Neural progenitor cell (in vitro differentiated cells): ENCODE data around the gene TNK2.

Experiments
- EZH2 ChIP-seq: fragments of 200-600 bp; sonication (generic); IDR thresholded peaks from 2 replicates; pipeline ENCODE4 v1.6.1; 2017; ENCODE audit warnings: antibody characterized with exemption, mild to moderate bottlenecking, moderate library complexity
- EZH2phosphoT487 ChIP-seq: fragments of 200-600 bp; sonication (generic); IDR thresholded peaks from 2 replicates; pipeline ENCODE4 v1.6.1; 2017; ENCODE audit warnings: antibody characterized with exemption
- TF ChIP-seq, protein P1 (sequence below): fragments of 200-600 bp; sonication (generic); IDR thresholded peaks from 2 replicates; pipeline ENCODE4 v1.5.1; 2017; ENCODE audit warnings: antibody characterized with exemption, mild to moderate bottlenecking

DNA sequence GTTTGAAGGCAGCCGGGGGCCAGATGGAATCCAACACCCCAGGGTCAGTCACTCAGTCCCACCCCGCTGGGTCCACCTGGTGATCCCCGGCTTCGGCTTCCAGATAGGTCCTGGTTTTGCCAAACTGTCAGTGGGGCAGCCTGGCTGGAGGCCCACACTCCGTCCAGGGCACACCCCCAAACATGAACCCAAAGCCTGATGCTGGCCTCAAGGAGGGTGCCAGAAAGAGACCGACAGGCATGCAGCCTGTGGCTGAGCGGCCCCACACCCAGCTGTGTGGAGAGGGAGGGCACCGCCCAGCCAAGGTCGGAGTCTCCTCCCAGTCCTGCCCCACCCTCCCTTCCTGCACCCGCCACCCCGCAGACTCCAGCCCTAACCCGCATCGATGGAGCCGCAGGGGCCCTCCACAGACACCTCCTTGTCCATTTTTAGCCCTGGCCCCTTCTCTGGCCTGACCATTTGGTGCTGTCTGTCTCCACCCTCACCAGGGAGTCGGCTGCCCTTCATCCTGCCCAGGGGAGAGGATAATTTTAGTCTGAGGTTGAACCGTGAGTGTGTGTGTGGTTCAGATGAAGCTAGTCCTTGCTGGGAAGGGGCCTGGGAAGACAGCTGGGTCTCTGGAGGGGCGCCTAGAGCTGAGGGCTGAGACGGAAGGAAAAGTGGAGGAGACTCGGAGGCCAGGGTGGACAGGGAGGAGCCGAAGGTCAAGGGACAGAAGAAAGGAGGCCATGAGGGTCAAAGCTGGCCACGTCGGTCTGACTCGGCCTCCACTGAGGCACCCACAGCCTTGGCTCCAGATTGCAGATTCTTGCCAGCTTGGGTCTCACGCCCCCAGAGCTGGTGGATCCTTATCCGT lies 23.1 kb downstream of the TNK2 start:
- TF ChIP-seq, protein P1, sequence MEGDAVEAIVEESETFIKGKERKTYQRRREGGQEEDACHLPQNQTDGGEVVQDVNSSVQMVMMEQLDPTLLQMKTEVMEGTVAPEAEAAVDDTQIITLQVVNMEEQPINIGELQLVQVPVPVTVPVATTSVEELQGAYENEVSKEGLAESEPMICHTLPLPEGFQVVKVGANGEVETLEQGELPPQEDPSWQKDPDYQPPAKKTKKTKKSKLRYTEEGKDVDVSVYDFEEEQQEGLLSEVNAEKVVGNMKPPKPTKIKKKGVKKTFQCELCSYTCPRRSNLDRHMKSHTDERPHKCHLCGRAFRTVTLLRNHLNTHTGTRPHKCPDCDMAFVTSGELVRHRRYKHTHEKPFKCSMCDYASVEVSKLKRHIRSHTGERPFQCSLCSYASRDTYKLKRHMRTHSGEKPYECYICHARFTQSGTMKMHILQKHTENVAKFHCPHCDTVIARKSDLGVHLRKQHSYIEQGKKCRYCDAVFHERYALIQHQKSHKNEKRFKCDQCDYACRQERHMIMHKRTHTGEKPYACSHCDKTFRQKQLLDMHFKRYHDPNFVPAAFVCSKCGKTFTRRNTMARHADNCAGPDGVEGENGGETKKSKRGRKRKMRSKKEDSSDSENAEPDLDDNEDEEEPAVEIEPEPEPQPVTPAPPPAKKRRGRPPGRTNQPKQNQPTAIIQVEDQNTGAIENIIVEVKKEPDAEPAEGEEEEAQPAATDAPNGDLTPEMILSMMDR = no peak
- TF ChIP-seq EZH2 (no peak), EZH2phosphoT487 (no peak)
